NCI-H2107 (cell line): ENCODE results near the gene GLRX3.
"Not testable (repeated sequence)": the region's sequence is repeated elsewhere in the genome, so short reads cannot be mapped to it uniquely, and the experiment has no call there.

Source experiments
- DNase-seq: peaks from one replicate; lab custom pipeline; 2025; lab: John Stamatoyannopoulos, UW

The GLRX3 gene

GRCh38 chr10:130189608-130190054, 53.4 kb downstream of the GLRX3 start:
- no peak for DNase-seq

GRCh38 chr10:130190055-130190736, 54.0 kb downstream of the GLRX3 start:
- DNase-seq = peak; percentile 42

GRCh38 chr10:130190737-130191115, 54.5 kb downstream of the GLRX3 start:
- no peak for DNase-seq

- no peak for DNase-seq
These were observed 55.2 kb downstream of the GLRX3 start for GRCh38 chr10:130191380-130191779.

GRCh38 chr10:130192276-130192848, 56.2 kb downstream of the GLRX3 start:
- no peak for DNase-seq

GRCh38 chr10:130193033-130193432, 56.8 kb downstream of the GLRX3 start:
- no peak for DNase-seq

- no peak for DNase-seq
These were observed 57.5 kb downstream of the GLRX3 start for GRCh38 chr10:130193493-130194193.

GRCh38 chr10:130194194-130194990, 58.2 kb downstream of the GLRX3 start:
- no peak for DNase-seq

- DNase-seq = no peak
These were observed 58.9 kb downstream of the GLRX3 start for GRCh38 chr10:130194991-130195645.

- DNase-seq = no peak
These were observed 59.6 kb downstream of the GLRX3 start for GRCh38 chr10:130195746-130196294.

- DNase-seq = no peak
These were observed 60.6 kb downstream of the GLRX3 start for GRCh38 chr10:130196511-130197487.

- no peak for DNase-seq
These were observed 62.5 kb downstream of the GLRX3 start for GRCh38 chr10:130198651-130199050.

GRCh38 chr10:130200179-130201042, 64.2 kb downstream of the GLRX3 start:
- no peak for DNase-seq

GRCh38 chr10:130201043-130201380, 64.8 kb downstream of the GLRX3 start:
- no peak for DNase-seq

GRCh38 chr10:130202150-130202549, 66.0 kb downstream of the GLRX3 start:
- DNase-seq = not testable (repeated sequence)

GRCh38 chr10:130202984-130203621, 66.9 kb downstream of the GLRX3 start:
- DNase-seq = peak; percentile 0

- no peak for DNase-seq
These were observed 67.4 kb downstream of the GLRX3 start for GRCh38 chr10:130203626-130204025.

- no peak for DNase-seq
These were observed 70.1 kb downstream of the GLRX3 start for GRCh38 chr10:130206216-130206737.

GRCh38 chr10:130207205-130207604, 71.0 kb downstream of the GLRX3 start:
- DNase-seq = no peak
